NT2/D1 (cell line): ENCODE measurements around the gene RGS12.

ENCODE experiments used
- DNase-seq: peaks from one replicate; pipeline ENCODE4 v3.0.0-alpha.2; 2011; ENCODE audit warnings: low read depth, low spot score
- H3K27me3 ChIP-seq: 2 replicates; pipeline ENCODE4 v1.6.0; 2011; ENCODE audit warnings: mild to moderate bottlenecking; ENCODE audit not compliant: insufficient read length, insufficient read depth
- H3K36me3 ChIP-seq: 2 replicates; pipeline ENCODE4 v1.6.1; 2011; ENCODE audit warnings: mild to moderate bottlenecking, low read length, mixed read lengths; ENCODE audit not compliant: insufficient read depth, insufficient read length
- H3K4me1 ChIP-seq: 2 replicates; pipeline ENCODE4 v1.5.1; 2011; ENCODE audit not compliant: insufficient read depth, insufficient read length
- H3K4me3 ChIP-seq: 2 replicates; pipeline ENCODE4 v1.5.1; 2011; ENCODE audit warnings: low read depth; ENCODE audit not compliant: insufficient read length
- H3K9ac ChIP-seq: 2 replicates; pipeline ENCODE4 v1.6.0; 2011; ENCODE audit warnings: low read depth; ENCODE audit not compliant: insufficient read length
- H3K9me3 ChIP-seq: 2 replicates; pipeline ENCODE4 v1.5.1; 2011; ENCODE audit warnings: mild to moderate bottlenecking, low read length; ENCODE audit not compliant: insufficient read depth
- SUZ12 ChIP-seq: IDR thresholded peaks from 2 replicates; pipeline ENCODE4 v1.6.1; 2011; ENCODE audit not compliant: insufficient read length, insufficient read depth; ENCODE audit errors: extremely low read depth
- YY1 ChIP-seq: IDR thresholded peaks from 2 replicates; pipeline ENCODE4 v1.6.1; 2011; ENCODE audit not compliant: insufficient read length, insufficient read depth
- ZNF274 ChIP-seq: IDR thresholded peaks from 2 replicates; pipeline ENCODE4 v1.6.1; 2011; ENCODE audit warnings: mild to moderate bottlenecking, low read depth, low read length

RGS12 gene

GRCh38 chr4:3263876-3264193, 29.0 kb upstream of the RGS12 start:
- no peak overlapping the region for H3K4me3 ChIP-seq
- TF ChIP-seq YY1: no peak
- no peak for TF ChIP-seq SUZ12
- TF ChIP-seq ZNF274: no peak
- H3K4me1 ChIP-seq: peaks cover 10% of the 10 kb centered on the region

GRCh38 chr4:3266076-3266475, 26.7 kb upstream of the RGS12 start:
- Histone ChIP-seq H3K36me3 (no peaks in the 10 kb centered on the region), H3K9ac (no peak overlapping the region), H3K27me3 (no peaks in the 10 kb centered on the region), H3K9me3 (no peaks in the 10 kb centered on the region), H3K4me3 (no peak overlapping the region), H3K4me1 (peaks cover 25% of the 10 kb centered on the region)
- DNase-seq: no peak
- TF ChIP-seq YY1 (no peak), SUZ12 (no peak), ZNF274 (no peak)

More at GRCh38 chr4:3263876-3264193, 29.0 kb upstream of the RGS12 start:
- Histone ChIP-seq H3K9me3 (no peaks in the 10 kb centered on the region), H3K9ac (no peak overlapping the region), H3K36me3 (no peaks in the 10 kb centered on the region), H3K27me3 (no peaks in the 10 kb centered on the region)
- no peak for DNase-seq

- no peak overlapping the region for H3K4me3 ChIP-seq
- H3K9ac ChIP-seq: no peak overlapping the region
- H3K4me1 ChIP-seq: peaks cover 25% of the 10 kb centered on the region
- no peaks in the 10 kb centered on the region for H3K9me3 ChIP-seq
- TF ChIP-seq YY1: no peak
- TF ChIP-seq SUZ12: no peak
- no peaks in the 10 kb centered on the region for H3K27me3 ChIP-seq
- H3K36me3 ChIP-seq: no peaks in the 10 kb centered on the region
- DNase-seq: no peak
Observed at GRCh38 chr4:3267576-3268394, 25.0 kb upstream of the RGS12 start.

- H3K4me3 ChIP-seq: no peak overlapping the region
- no peak for TF ChIP-seq YY1
- TF ChIP-seq ZNF274: no peak
- TF ChIP-seq SUZ12: no peak
- no peak for DNase-seq
- no peaks in the 10 kb centered on the region for H3K27me3 ChIP-seq
- no peaks in the 10 kb centered on the region for H3K36me3 ChIP-seq
- no peaks in the 10 kb centered on the region for H3K9me3 ChIP-seq
- H3K9ac ChIP-seq: no peak overlapping the region
- peaks cover 25% of the 10 kb centered on the region for H3K4me1 ChIP-seq
Observed at GRCh38 chr4:3268395-3269104, 24.3 kb upstream of the RGS12 start.

GRCh38 chr4:3269105-3269927, 23.5 kb upstream of the RGS12 start:
- H3K27me3 ChIP-seq: no peaks in the 10 kb centered on the region
- H3K9ac ChIP-seq: no peak overlapping the region
- DNase-seq: no peak
- H3K36me3 ChIP-seq: no peaks in the 10 kb centered on the region
- TF ChIP-seq ZNF274 (no peak), SUZ12 (no peak), YY1 (no peak)
- no peak overlapping the region for H3K4me3 ChIP-seq
- peaks cover 25% of the 10 kb centered on the region for H3K4me1 ChIP-seq
- H3K9me3 ChIP-seq: no peaks in the 10 kb centered on the region

GRCh38 chr4:3269991-3270611, 22.7 kb upstream of the RGS12 start:
- H3K4me1 ChIP-seq: peaks cover 25% of the 10 kb centered on the region
- H3K36me3 ChIP-seq: no peaks in the 10 kb centered on the region
- no peaks in the 10 kb centered on the region for H3K9me3 ChIP-seq
- H3K4me3 ChIP-seq: no peak overlapping the region
- peak overlapping the region; percentile 21 for H3K9ac ChIP-seq
- DNase-seq: no peak
- H3K27me3 ChIP-seq: no peaks in the 10 kb centered on the region
- no peak for TF ChIP-seq ZNF274
- no peak for TF ChIP-seq SUZ12
- TF ChIP-seq YY1: no peak
